Fibroblast of gingiva (primary cell): Measurements from ENCODE around the gene DIAPH2.
"Not testable (repeated sequence)": the region's sequence is repeated elsewhere in the genome, so short reads cannot be mapped to it uniquely, and the experiment has no call there.

ENCODE experiments used
- DNase-seq: peaks from one replicate; pipeline ENCODE4 v3.0.0-alpha.2; 2011; ENCODE audit warnings: low read depth

DIAPH2 gene

GRCh38 chrX:96824166-96824565, 139.5 kb downstream of the DIAPH2 start:
- no peak for DNase-seq

- DNase-seq: no peak
Observed at GRCh38 chrX:96833333-96833732, 148.7 kb downstream of the DIAPH2 start.

- no peak for DNase-seq
Observed at GRCh38 chrX:96834137-96834536, 149.5 kb downstream of the DIAPH2 start.

- no peak for DNase-seq
Observed at GRCh38 chrX:96835660-96836289, 151.1 kb downstream of the DIAPH2 start.

- peak; percentile 1 for DNase-seq
Observed at GRCh38 chrX:96837808-96838207, 153.2 kb downstream of the DIAPH2 start.

GRCh38 chrX:96838537-96838936, 153.9 kb downstream of the DIAPH2 start:
- DNase-seq: no peak

GRCh38 chrX:96841325-96841724, 156.7 kb downstream of the DIAPH2 start:
- no peak for DNase-seq

- not testable (repeated sequence) for DNase-seq
Observed at GRCh38 chrX:96841866-96842265, 157.2 kb downstream of the DIAPH2 start.

- no peak for DNase-seq
Observed at GRCh38 chrX:96843566-96843965, 158.9 kb downstream of the DIAPH2 start.

GRCh38 chrX:96846841-96847240, 162.2 kb downstream of the DIAPH2 start:
- no peak for DNase-seq

GRCh38 chrX:96859422-96859821, 174.8 kb downstream of the DIAPH2 start:
- not testable (repeated sequence) for DNase-seq

- no peak for DNase-seq
Observed at GRCh38 chrX:96861218-96861617, 176.6 kb downstream of the DIAPH2 start.

GRCh38 chrX:96861661-96862060, 177.0 kb downstream of the DIAPH2 start:
- DNase-seq: no peak

GRCh38 chrX:96883608-96884007, 199.0 kb downstream of the DIAPH2 start, which contains the start of gene RPA4:
Gene RPA4 (plus strand): TSS chrX:96883908. CDS start chrX:96884311, 403 bp downstream.
- DNase-seq: no peak

GRCh38 chrX:96884027-96884426, 199.4 kb downstream of the DIAPH2 start:
- DNase-seq: no peak

GRCh38 chrX:96889726-96890125, 205.1 kb downstream of the DIAPH2 start:
- DNase-seq: peak; percentile 0

GRCh38 chrX:96906741-96907140, 222.1 kb downstream of the DIAPH2 start:
- no peak for DNase-seq

GRCh38 chrX:96907516-96908272, 223.1 kb downstream of the DIAPH2 start:
- no peak for DNase-seq

GRCh38 chrX:96909291-96909690, 224.6 kb downstream of the DIAPH2 start:
- DNase-seq: no peak

- no peak for DNase-seq
Observed at GRCh38 chrX:96918864-96919263, 234.2 kb downstream of the DIAPH2 start.

- no peak for DNase-seq
Observed at GRCh38 chrX:96919672-96920071, 235.0 kb downstream of the DIAPH2 start.

- no peak for DNase-seq
Observed at GRCh38 chrX:96924581-96924980, 239.9 kb downstream of the DIAPH2 start.

- no peak for DNase-seq
Observed at GRCh38 chrX:96929036-96929435, 244.4 kb downstream of the DIAPH2 start.

- no peak for DNase-seq
Observed at GRCh38 chrX:96957718-96958117, 273.1 kb downstream of the DIAPH2 start.
